Uterus (tissue), 4 donors: ENCODE results near the gene NAA10. TPM values are rescaled to one million over a fixed set of nuclear protein-coding genes. Genes with fewer than 3 reads are reported as not detected.

ENCODE experiments used
- DNase-seq, 2 donors: peaks; one replicate each; pipeline ENCODE4 v3.0.0-alpha.2; 2019 to 2020
- H3K27ac ChIP-seq, 2 donors: fragments of 200-600 bp; sonication (generic); 1 replicate in 1 of 2; 2 replicates in 1 of 2; pipeline ENCODE4 v1.5.1; 2016 to 2018
- H3K27me3 ChIP-seq, 2 donors: fragments of 200-600 bp; sonication (generic); one replicate each; pipeline ENCODE4 v1.5.1; 2018 to 2019; ENCODE audit warnings: control low read depth in 1 of 2
- H3K36me3 ChIP-seq, 2 donors: fragments of 200-600 bp; sonication (generic); one replicate each; pipeline ENCODE4 v1.5.1; 2019; ENCODE audit warnings: control low read depth in 1 of 2
- H3K4me1 ChIP-seq, 2 donors: fragments of 200-600 bp; sonication (generic); one replicate each; pipeline ENCODE4 v1.5.1; 2018 to 2019; ENCODE audit warnings: control low read depth in 1 of 2
- H3K4me3 ChIP-seq, 2 donors: fragments of 200-600 bp; sonication (generic); 1 replicate in 1 of 2; 2 replicates in 1 of 2; pipeline ENCODE4 v1.5.1; 2018 to 2019; ENCODE audit warnings: mild to moderate bottlenecking in 1 of 2
- H3K9me3 ChIP-seq, 2 donors: fragments of 200-600 bp; sonication (generic); one replicate each; pipeline ENCODE4 v1.5.1; 2019; ENCODE audit warnings: control low read depth in 1 of 2
- CTCF ChIP-seq, 4 experiments: fragments of 200-600 bp in 2 of 4; fragments of 450-650 bp in 2 of 4; sonication (generic) in 2 of 4; IDR thresholded peaks; one replicate each; pipeline ENCODE4 v1.5.1; 2016 to 2019; ENCODE audit warnings: antibody characterized with exemption in 4 of 4, mild to moderate bottlenecking in 2 of 4, moderate library complexity in 1 of 4
- POLR2A ChIP-seq, 2 donors: fragments of 450-650 bp; IDR thresholded peaks; one replicate each; pipeline ENCODE4 v1.6.1; 2016; ENCODE audit warnings: antibody characterized with exemption in 2 of 2, mild to moderate bottlenecking in 1 of 2, moderate library complexity in 1 of 2
- intact Hi-C: fragments of 100-400 bp; cut with DNase I; formaldehyde crosslinking; loops from one replicate; pipeline ENCODE4 v1.15.1; 2023; ENCODE audit warnings: low total_unique reads
- total RNA-seq, 4 donors: library from RNA; depleted of rRNA in 3 of 4; stranded (reverse); fragments of >200 nt in 3 of 4; gene quantifications; one replicate each; pipeline versions ENCODE4 v1.1.0 to v1.2.4, GENCODE V29; 2014 to 2023
- donor health status: DM: yes; HTN: yes; CAD: no.

Gene NAA10
- total RNA-seq, 4 donors from 2014 or later = 37.9 to 198 (median 109) TPM

- Histone ChIP-seq H3K27me3 (no peaks in the 10 kb centered on the region), H3K27ac (no peak overlapping the region), H3K36me3 (no peaks in the 10 kb centered on the region), H3K4me1 (no peaks in the 10 kb centered on the region), H3K9me3 (no peaks in the 10 kb centered on the region), H3K4me3 (no peak overlapping the region)
- intact Hi-C loops = no loop called here
- no peak for DNase-seq
- TF ChIP-seq CTCF (IDR thresholded peaks at IDR 0.05) = no peak
- no peak for TF ChIP-seq POLR2A (IDR thresholded peaks at IDR 0.05)
These were observed 24.9 kb downstream of the NAA10 start for GRCh38 chrX:153909980-153910360.

- TF ChIP-seq POLR2A (IDR thresholded peaks at IDR 0.05) (no peak), CTCF (IDR thresholded peaks at IDR 0.05) (no peak)
- Histone ChIP-seq H3K4me1 (no peaks in the 10 kb centered on the region), H3K36me3 (no peaks in the 10 kb centered on the region), H3K4me3 (no peak overlapping the region), H3K9me3 (no peaks in the 10 kb centered on the region), H3K27me3 (no peaks in the 10 kb centered on the region), H3K27ac (no peak overlapping the region)
- no peak for DNase-seq
- intact Hi-C loops = no loop called here
These were observed 25.5 kb downstream of the NAA10 start for GRCh38 chrX:153909024-153909979.

- Histone ChIP-seq H3K4me3 (no peak overlapping the region), H3K4me1 (no peaks in the 10 kb centered on the region), H3K36me3 (no peaks in the 10 kb centered on the region), H3K27me3 (no peaks in the 10 kb centered on the region), H3K9me3 (no peaks in the 10 kb centered on the region), H3K27ac (no peak overlapping the region)
- no peak for TF ChIP-seq CTCF (IDR thresholded peaks at IDR 0.05)
- TF ChIP-seq POLR2A (IDR thresholded peaks at IDR 0.05) = no peak
- DNase-seq = no peak
- intact Hi-C loops = no loop called here
These were observed 26.5 kb downstream of the NAA10 start for GRCh38 chrX:153908219-153908860.

- DNase-seq = no peak
- TF ChIP-seq POLR2A (IDR thresholded peaks at IDR 0.05) (no peak), CTCF (IDR thresholded peaks at IDR 0.05) (no peak)
- Histone ChIP-seq H3K4me3 (no peak overlapping the region), H3K36me3 (no peaks in the 10 kb centered on the region), H3K27me3 (no peaks in the 10 kb centered on the region), H3K4me1 (no peaks in the 10 kb centered on the region), H3K27ac (no peak overlapping the region), H3K9me3 (no peaks in the 10 kb centered on the region)
- intact Hi-C loops = no loop called here
These were observed 27.4 kb downstream of the NAA10 start for GRCh38 chrX:153907456-153907855.
